PC-9 (cell line): Measurements from ENCODE around the gene SLC8A1.

ENCODE experiments used
- CTCF ChIP-seq: fragments of 200-600 bp; sonication (generic); conservative IDR thresholded peaks from 2 replicates; pipeline ENCODE4 v1.6.1; 2017; ENCODE audit warnings: mixed run types, antibody characterized with exemption, mild to moderate bottlenecking, moderate library complexity
- EZH2 ChIP-seq: fragments of 200-600 bp; sonication (generic); IDR thresholded peaks from 2 replicates; pipeline ENCODE4 v1.8.0; 2017; ENCODE audit warnings: antibody characterized with exemption, low read depth

- TF ChIP-seq CTCF (no peak), EZH2 (no peak)
These were observed 351.2 kb downstream of the SLC8A1 start for GRCh38 chr2:40100676-40101075.
